Activated CD8-positive, alpha-beta memory T cell treated with anti-CD3 and anti-CD28 coated beads, Interleukin-2, amount 10 ng/mL, durations not matched to agents 7 days and 5 days (primary cell): Measurements from ENCODE around the gene AHRR. TPM values are rescaled to one million over a fixed set of nuclear protein-coding genes. Genes with fewer than 3 reads are reported as not detected.

Source experiments
- ATAC-seq: fragments of 150-1000 bp; cut with Tn5 transposase; one replicate; pipeline ENCODE4 v1.10.0; 2021; ENCODE audit warnings: moderate library complexity
- CTCF ChIA-PET: fragments of 350-600 bp; sonication (Branson Sonifier 250); formaldehyde crosslinking; loops from one replicate; lab custom pipeline; 2021; ENCODE audit warnings: antibody characterized with exemption; lab: Charles Lee
- DNase-seq: peaks from one replicate; pipeline ENCODE4 v3.0.0-alpha.2; 2020
- H3K27ac Mint-ChIP-seq: one replicate; pipeline ENCODE4 v1.8.0; 2021; ENCODE audit warnings: mild to moderate bottlenecking, mixed read lengths
- H3K27me3 Mint-ChIP-seq: one replicate; pipeline ENCODE4 v1.8.0; 2021; ENCODE audit warnings: mixed read lengths
- H3K36me3 Mint-ChIP-seq: one replicate; pipeline ENCODE4 v1.8.0; 2021; ENCODE audit warnings: mild to moderate bottlenecking, mixed read lengths
- H3K4me1 Mint-ChIP-seq: one replicate; pipeline ENCODE4 v1.8.0; 2021; ENCODE audit warnings: mixed read lengths
- H3K4me3 Mint-ChIP-seq: one replicate; pipeline ENCODE4 v1.8.0; 2021; ENCODE audit warnings: mild to moderate bottlenecking, moderate library complexity, mixed read lengths
- H3K9me3 Mint-ChIP-seq: one replicate; pipeline ENCODE4 v1.8.0; 2022; ENCODE audit warnings: low read depth, mixed read lengths
- total RNA-seq, 2 experiments: library from RNA; stranded (reverse); gene quantifications; one replicate each; pipeline ENCODE4 v1.2.3, GENCODE V29; 2021

The AHRR gene
- total RNA-seq, 2 experiments from 2014 or later: 56.8 to 64.0 TPM

GRCh38 chr5:370311-370958 lies 48.9 kb downstream of the AHRR start:
- DNase-seq (peak; percentile 37), ATAC-seq (no peak)
- peaks cover 37% of the 10 kb centered on the region for H3K36me3 Mint-ChIP-seq
- CTCF ChIA-PET: interaction anchor here (1.2 to 2.9 kb wide), 3 partner anchors 9 to 76 kb away, joined by 3 to 21 read pairs (median 7); no protein-coding TSS in a partner anchor
- H3K27me3 Mint-ChIP-seq: no peaks in the 10 kb centered on the region
- peaks cover 74% of the 10 kb centered on the region for H3K4me1 Mint-ChIP-seq
- H3K4me3 Mint-ChIP-seq: no peak overlapping the region
- H3K27ac Mint-ChIP-seq: peak overlapping the region; percentile 85
- no peaks in the 10 kb centered on the region for H3K9me3 Mint-ChIP-seq

GRCh38 chr5:370959-371810 lies 49.7 kb downstream of the AHRR start:
- peaks cover 82% of the 10 kb centered on the region for H3K4me1 Mint-ChIP-seq
- no peaks in the 10 kb centered on the region for H3K9me3 Mint-ChIP-seq
- ATAC-seq: no peak
- peak; percentile 42 for DNase-seq
- H3K36me3 Mint-ChIP-seq: peaks cover 33% of the 10 kb centered on the region
- CTCF ChIA-PET: interaction anchor here (1.2 to 1.4 kb wide), 2 partner anchors 21 kb away, joined by 3 to 6 read pairs; no protein-coding TSS in a partner anchor
- no peaks in the 10 kb centered on the region for H3K27me3 Mint-ChIP-seq
- H3K4me3 Mint-ChIP-seq: peak overlapping the region; percentile 62
- H3K27ac Mint-ChIP-seq: peak overlapping the region; percentile 85

GRCh38 chr5:371811-372555 lies 50.5 kb downstream of the AHRR start:
- Mint-ChIP-seq H3K36me3 (peaks cover 34% of the 10 kb centered on the region), H3K4me3 (peak overlapping the region; percentile 62), H3K4me1 (peaks cover 85% of the 10 kb centered on the region), H3K27me3 (no peaks in the 10 kb centered on the region), H3K27ac (peak overlapping the region; percentile 85), H3K9me3 (no peaks in the 10 kb centered on the region)
- DNase-seq: peak; percentile 57
- CTCF ChIA-PET: interaction anchor here (0.6 to 1.9 kb wide), 3 partner anchors 21 to 31 kb away, joined by 4 to 6 read pairs (median 4); no protein-coding TSS in a partner anchor
- peak; percentile 13 for ATAC-seq

DNA sequence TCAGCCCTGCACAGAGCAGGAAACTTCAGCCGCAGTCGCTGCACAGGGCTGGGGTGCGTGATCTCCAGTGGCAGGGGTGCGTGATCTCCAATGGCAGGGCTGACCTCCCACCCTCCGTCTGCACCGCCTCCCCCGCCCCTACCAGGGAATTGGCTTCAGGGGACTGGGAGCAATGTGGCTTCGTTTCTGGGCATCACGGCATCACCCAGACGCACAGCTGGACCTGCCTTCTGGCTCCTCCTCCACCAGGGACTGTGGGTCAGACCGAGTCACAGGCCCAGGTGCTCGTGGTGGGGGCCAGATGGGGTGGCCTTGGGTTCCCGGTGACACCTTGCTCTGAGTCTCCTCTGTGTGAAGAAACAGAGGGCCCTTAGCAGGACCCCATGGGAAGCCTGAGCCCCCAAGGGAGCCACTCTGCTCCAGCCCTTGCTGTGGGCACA lies 51.1 kb downstream of the AHRR start:
- Mint-ChIP-seq H3K27ac (peak overlapping the region; percentile 85), H3K4me1 (peaks cover 87% of the 10 kb centered on the region), H3K27me3 (no peaks in the 10 kb centered on the region), H3K9me3 (no peaks in the 10 kb centered on the region), H3K4me3 (peak overlapping the region; percentile 62), H3K36me3 (peaks cover 35% of the 10 kb centered on the region)
- DNase-seq (no peak), ATAC-seq (no peak)
- CTCF ChIA-PET: interaction anchor here (0.6 to 1.9 kb wide), 3 partner anchors 20 to 31 kb away, joined by 4 to 6 read pairs (median 4); no protein-coding TSS in a partner anchor

DNA sequence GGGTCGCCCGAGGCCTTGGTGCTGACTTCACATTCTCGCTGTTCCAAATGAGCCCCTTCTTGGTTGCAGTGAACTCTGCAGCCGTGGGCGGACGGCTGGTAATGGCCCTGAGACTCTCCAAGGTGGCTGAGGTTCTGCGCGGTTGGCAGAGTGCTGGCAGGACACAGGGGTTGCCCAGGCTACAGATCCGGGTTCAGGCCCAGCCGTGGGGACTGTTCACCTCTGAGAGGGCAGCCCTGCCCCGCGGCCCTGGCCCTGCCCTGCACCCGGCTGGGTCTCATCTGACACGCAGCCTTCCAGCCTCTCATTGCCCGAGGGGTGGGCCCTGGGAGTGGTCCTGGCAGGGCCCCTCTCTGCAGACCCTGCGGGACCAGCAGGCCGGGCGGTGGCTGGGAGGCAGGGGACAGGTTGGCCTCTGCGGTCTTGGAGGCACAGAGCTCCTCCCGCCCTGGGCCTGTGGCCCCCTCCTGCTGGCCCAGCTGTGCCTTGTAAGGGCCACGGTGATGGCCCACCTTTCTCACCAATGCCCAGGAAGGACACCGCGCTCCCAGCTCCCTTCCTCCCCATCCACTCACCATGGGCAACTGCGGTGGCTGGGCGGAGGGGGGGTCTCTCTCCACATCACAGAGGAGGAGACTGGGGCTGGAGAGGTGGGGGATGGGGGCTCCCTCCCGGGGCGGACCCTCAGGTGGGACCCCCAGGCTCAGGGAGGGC lies 51.6 kb downstream of the AHRR start:
- CTCF ChIA-PET: interaction anchor here (1.4 to 1.9 kb wide), 2 partner anchors 19 to 27 kb away, joined by 4 to 6 read pairs; no protein-coding TSS in a partner anchor

GRCh38 chr5:373710-374602 lies 52.4 kb downstream of the AHRR start:
- Mint-ChIP-seq H3K36me3 (peaks cover 36% of the 10 kb centered on the region), H3K27ac (peak overlapping the region; percentile 96), H3K27me3 (no peaks in the 10 kb centered on the region), H3K9me3 (no peaks in the 10 kb centered on the region), H3K4me3 (peak overlapping the region; percentile 61), H3K4me1 (peaks cover 87% of the 10 kb centered on the region)
- DNase-seq: peak; percentile 88
- CTCF ChIA-PET: interaction anchor here (0.6 to 1.9 kb wide), 4 partner anchors 8 to 53 kb away, joined by 3 to 5 read pairs (median 4); no protein-coding TSS in a partner anchor
- peak; percentile 59 for ATAC-seq

More for the DNA sequence above, 51.6 kb downstream of the AHRR start:
- peak overlapping the region; percentile 62 for H3K4me3 Mint-ChIP-seq
- DNase-seq (no peak), ATAC-seq (peak; percentile 10)
- peaks cover 37% of the 10 kb centered on the region for H3K36me3 Mint-ChIP-seq
- no peaks in the 10 kb centered on the region for H3K9me3 Mint-ChIP-seq
- no peaks in the 10 kb centered on the region for H3K27me3 Mint-ChIP-seq
- peaks cover 87% of the 10 kb centered on the region for H3K4me1 Mint-ChIP-seq
- peak overlapping the region; percentile 85 for H3K27ac Mint-ChIP-seq

DNA sequence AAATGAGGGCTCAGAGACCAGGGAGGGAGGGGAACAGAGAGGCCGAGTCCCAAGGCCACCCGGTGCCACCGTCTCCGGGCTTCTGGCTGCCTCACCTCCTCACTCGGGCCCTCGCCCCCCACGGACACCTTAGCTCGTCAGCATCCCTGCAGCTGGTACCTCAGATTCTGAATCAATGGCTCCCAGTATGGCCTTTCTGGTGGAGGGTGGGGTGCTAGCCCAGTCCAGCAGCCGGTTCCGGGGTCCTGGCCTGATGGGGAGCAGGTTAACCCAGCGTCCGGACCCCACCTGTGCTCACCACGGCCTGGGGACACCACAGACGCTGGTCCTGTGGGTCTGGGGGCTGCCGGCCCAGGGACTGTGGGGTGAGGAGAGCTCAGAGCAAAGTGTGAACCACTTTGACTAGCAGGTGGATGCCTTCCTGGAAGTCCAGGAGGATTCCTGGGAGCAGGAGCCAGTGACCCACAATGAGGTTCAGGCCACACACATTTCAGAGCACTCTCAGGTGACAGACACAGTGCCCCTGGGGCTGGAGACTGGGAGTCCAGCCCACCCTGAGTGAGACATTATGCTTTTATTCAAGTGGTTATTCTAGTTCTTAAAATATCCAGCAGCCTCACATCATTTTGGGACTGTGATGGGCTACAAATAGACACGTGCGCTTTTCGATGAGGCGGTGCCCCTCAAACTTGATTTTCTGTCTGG lies 53.3 kb downstream of the AHRR start:
- Mint-ChIP-seq H3K4me1 (peaks cover 87% of the 10 kb centered on the region), H3K27ac (peak overlapping the region; percentile 96), H3K27me3 (no peaks in the 10 kb centered on the region), H3K9me3 (no peaks in the 10 kb centered on the region), H3K4me3 (peak overlapping the region; percentile 61), H3K36me3 (peaks cover 35% of the 10 kb centered on the region)
- ATAC-seq (no peak), DNase-seq (peak; percentile 41)
- CTCF ChIA-PET: interaction anchor here (0.6 to 1.2 kb wide), 3 partner anchors 9 to 54 kb away, joined by 3 to 5 read pairs (median 4); no protein-coding TSS in a partner anchor

DNA sequence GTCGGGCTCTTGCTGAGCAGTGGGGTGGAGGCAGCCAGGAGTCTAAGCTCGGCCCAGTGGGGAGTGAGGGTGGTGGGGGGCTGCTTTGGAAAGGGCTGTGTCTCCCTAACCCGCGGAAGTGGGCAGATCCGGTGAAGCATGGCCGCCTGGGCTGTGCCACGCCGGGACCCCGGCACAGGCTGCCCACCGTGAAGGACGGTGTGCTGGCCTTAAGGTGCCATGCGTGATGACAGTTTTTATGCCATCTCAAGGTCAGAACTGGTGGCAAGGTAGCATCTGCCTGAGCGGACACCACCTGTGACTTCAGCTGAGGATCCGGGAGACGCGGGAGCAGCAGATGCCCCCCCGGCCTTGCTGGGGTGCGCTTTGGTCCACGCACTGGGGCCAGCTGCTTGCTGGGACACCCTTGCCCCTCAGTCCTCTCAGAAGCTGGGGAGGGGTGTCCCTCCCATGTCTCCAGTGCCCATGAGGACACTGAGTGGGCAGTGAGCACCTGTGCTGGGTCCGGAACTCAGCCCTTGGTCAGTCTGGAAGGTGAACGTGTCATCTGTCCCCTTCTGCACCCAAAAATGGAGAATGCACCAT lies 53.9 kb downstream of the AHRR start:
- no peaks in the 10 kb centered on the region for H3K27me3 Mint-ChIP-seq
- peak overlapping the region; percentile 96 for H3K27ac Mint-ChIP-seq
- peaks cover 85% of the 10 kb centered on the region for H3K4me1 Mint-ChIP-seq
- peaks cover 34% of the 10 kb centered on the region for H3K36me3 Mint-ChIP-seq
- DNase-seq (peak; percentile 39), ATAC-seq (no peak)
- CTCF ChIA-PET: interaction anchor here (1.2 kb wide), 1 partner anchor 55 kb away, joined by 4 read pairs; no protein-coding TSS in a partner anchor
- H3K4me3 Mint-ChIP-seq: no peak overlapping the region
- H3K9me3 Mint-ChIP-seq: no peaks in the 10 kb centered on the region

DNA sequence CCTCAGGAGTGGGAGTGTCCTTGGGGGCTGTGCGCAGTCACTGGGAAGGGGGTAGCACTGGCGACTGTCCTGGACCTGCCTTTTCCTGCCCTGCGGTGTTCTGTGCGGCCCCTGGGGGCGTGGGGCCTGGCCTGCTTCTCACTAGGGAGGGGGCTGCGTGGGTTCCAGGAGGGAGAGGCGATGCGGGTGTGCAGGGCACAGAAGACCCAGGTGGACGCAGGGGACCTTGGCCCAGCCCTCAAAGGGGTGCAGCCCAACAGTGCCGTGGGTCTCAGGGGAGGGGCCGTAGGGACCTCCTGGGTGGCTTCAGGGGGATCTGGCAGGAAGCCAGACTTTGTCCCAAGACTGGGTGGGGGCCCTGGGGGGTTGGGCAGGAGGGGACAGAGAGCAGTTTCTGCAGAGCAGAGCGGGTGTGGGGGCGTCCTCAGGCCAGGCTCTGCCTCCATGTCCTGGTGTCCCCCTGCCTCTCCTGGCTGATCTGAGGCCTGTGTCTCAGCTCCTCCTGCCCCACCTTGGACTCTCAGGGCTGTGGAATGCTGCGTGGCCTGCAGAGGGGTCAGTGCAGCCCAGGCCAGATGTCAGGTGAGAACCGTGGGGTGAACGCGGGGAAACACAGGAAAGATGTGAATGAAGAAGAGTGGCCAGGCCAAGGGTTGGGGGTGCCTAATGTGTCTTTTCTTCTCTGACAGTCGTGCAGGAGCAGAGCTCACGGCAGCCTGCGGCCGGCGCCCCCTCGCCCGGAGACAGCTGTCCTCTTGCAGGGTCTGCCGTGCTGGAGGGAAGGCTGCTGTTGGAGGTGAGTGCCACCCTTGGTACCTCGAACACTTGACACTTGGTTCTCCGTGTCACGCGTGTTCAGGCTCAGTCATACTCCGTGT lies 54.6 kb downstream of the AHRR start:
- DNase-seq (peak; percentile 40), ATAC-seq (no peak)
- CTCF ChIA-PET: no interaction called here
- peaks cover 39% of the 10 kb centered on the region for H3K36me3 Mint-ChIP-seq
- peaks cover 83% of the 10 kb centered on the region for H3K4me1 Mint-ChIP-seq
- no peaks in the 10 kb centered on the region for H3K9me3 Mint-ChIP-seq
- H3K27me3 Mint-ChIP-seq: no peaks in the 10 kb centered on the region
- H3K27ac Mint-ChIP-seq: peak overlapping the region; percentile 96
- no peak overlapping the region for H3K4me3 Mint-ChIP-seq

- peaks cover 81% of the 10 kb centered on the region for H3K4me1 Mint-ChIP-seq
- no peaks in the 10 kb centered on the region for H3K27me3 Mint-ChIP-seq
- ATAC-seq (no peak), DNase-seq (peak; percentile 38)
- H3K4me3 Mint-ChIP-seq: no peak overlapping the region
- CTCF ChIA-PET: interaction anchor here (3.8 kb wide), 1 partner anchor 16 kb away, joined by 18 read pairs; no protein-coding TSS in a partner anchor
- peak overlapping the region; percentile 96 for H3K27ac Mint-ChIP-seq
- peaks cover 2% of the 10 kb centered on the region for H3K9me3 Mint-ChIP-seq
- peaks cover 40% of the 10 kb centered on the region for H3K36me3 Mint-ChIP-seq
Measured at GRCh38 chr5:376799-377325, 55.3 kb downstream of the AHRR start.
